Central memory CD8-positive, alpha-beta T cell (primary cell): Measurements from ENCODE around the gene PLEKHA3.

Source experiments
- ATAC-seq: fragments of 150-1000 bp; cut with Tn5 transposase; replicated peaks from 2 replicates; pipeline ENCODE4 v1.10.0; 2022; ENCODE audit warnings: mild to moderate bottlenecking, moderate FRiP score, moderate number of reproducible peaks; ENCODE audit not compliant: poor library complexity, severe bottlenecking; ENCODE audit errors: extremely low read depth
- DNase-seq, 2 donors: peaks; one replicate each; pipeline ENCODE4 v3.0.0; 2021; ENCODE audit warnings: low spot score in 2 of 2
- H3K27ac Mint-ChIP-seq: one replicate; pipeline ENCODE4 v1.8.0; 2022; ENCODE audit warnings: low read depth, mild to moderate bottlenecking, moderate library complexity, mixed read lengths
- H3K27me3 Mint-ChIP-seq: one replicate; pipeline ENCODE4 v1.8.0; 2022; ENCODE audit warnings: mixed read lengths
- H3K36me3 Mint-ChIP-seq: one replicate; pipeline ENCODE4 v1.8.0; 2022; ENCODE audit warnings: mild to moderate bottlenecking, moderate library complexity, mixed read lengths; ENCODE audit not compliant: insufficient read depth
- H3K4me1 Mint-ChIP-seq: one replicate; pipeline ENCODE4 v1.8.0; 2022; ENCODE audit warnings: mixed read lengths
- H3K4me3 Mint-ChIP-seq: one replicate; pipeline ENCODE4 v1.8.0; 2022; ENCODE audit warnings: mild to moderate bottlenecking, moderate library complexity, mixed read lengths
- H3K9me3 Mint-ChIP-seq: one replicate; pipeline ENCODE4 v1.8.0; 2022; ENCODE audit warnings: mixed read lengths

The PLEKHA3 gene

DNA sequence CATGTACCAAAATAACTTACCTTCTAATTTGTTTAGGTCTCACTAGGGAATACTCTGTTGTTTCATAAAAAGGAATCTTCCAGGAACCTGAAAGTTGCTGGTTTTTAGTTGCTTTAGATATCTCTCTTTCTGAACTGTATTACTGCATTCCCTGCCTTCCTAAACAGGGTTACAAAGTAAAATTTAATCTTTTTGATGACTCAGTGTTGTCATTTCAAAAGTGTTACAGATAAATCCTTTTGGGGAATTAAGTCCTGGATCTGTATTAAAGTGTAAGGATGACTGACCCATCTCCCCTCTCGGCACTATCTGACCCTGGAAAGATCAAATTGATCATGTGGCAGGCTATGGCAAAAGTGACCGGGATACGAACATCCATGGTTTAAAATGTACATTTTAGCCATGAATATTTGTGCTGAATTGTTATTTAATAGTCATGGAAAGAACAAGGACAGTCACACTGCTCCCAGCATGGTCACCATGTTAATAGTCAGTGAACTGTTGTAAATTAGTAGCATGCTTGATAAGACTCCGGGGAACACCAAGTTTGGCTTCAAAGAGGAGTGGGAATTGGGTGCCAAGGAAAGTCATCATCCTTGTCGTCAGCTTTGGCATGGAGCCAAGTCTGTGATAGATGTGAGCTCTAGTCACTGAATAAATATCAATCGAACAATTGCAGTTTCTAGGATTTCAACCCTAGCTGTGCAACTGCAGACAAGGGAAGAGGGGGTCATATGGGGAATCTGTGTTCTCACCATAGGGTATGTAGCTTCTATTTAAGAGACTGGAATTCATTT, 4.2 kb downstream of the PLEKHA3 start:
- no peak for ATAC-seq
- H3K4me3 Mint-ChIP-seq = no peak overlapping the region
- no peak overlapping the region for H3K27ac Mint-ChIP-seq
- no peaks in the 10 kb centered on the region for H3K9me3 Mint-ChIP-seq
- H3K4me1 Mint-ChIP-seq = peaks cover 63% of the 10 kb centered on the region
- DNase-seq = no peak
- peaks cover 24% of the 10 kb centered on the region for H3K36me3 Mint-ChIP-seq
- H3K27me3 Mint-ChIP-seq = no peaks in the 10 kb centered on the region

DNA sequence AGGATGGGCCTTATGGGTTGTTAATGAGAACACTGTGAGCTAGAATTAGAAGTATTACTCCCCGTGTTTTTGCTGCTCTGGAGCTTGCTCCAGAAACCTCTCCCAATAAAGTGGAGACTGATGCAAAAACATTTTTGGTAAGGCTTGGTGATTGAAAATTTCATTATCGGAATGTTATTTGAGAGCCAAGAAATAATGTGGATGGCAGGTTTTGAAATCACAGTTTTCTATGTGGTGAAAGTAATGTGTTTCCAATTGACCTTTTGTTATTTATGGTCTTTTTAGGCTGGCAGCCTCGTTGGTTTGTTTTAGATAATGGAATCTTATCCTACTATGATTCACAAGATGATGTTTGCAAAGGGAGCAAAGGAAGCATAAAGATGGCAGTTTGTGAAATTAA, 5.1 kb downstream of the PLEKHA3 start:
- H3K4me1 Mint-ChIP-seq = peaks cover 68% of the 10 kb centered on the region
- DNase-seq = no peak
- no peak overlapping the region for H3K27ac Mint-ChIP-seq
- H3K27me3 Mint-ChIP-seq = no peaks in the 10 kb centered on the region
- ATAC-seq = no peak
- no peak overlapping the region for H3K4me3 Mint-ChIP-seq
- H3K36me3 Mint-ChIP-seq = peaks cover 25% of the 10 kb centered on the region
- no peaks in the 10 kb centered on the region for H3K9me3 Mint-ChIP-seq

GRCh38 chr2:178491612-178492011, 11.4 kb downstream of the PLEKHA3 start:
- Mint-ChIP-seq H3K4me3 (no peak overlapping the region), H3K36me3 (peaks cover 64% of the 10 kb centered on the region), H3K9me3 (no peaks in the 10 kb centered on the region), H3K27me3 (no peaks in the 10 kb centered on the region), H3K27ac (no peak overlapping the region), H3K4me1 (peaks cover 26% of the 10 kb centered on the region)
- ATAC-seq = no peak
- no peak for DNase-seq

- DNase-seq (no peak), ATAC-seq (no peak)
- Mint-ChIP-seq H3K4me1 (peaks cover 4% of the 10 kb centered on the region), H3K4me3 (no peak overlapping the region), H3K36me3 (peaks cover 69% of the 10 kb centered on the region), H3K27ac (no peak overlapping the region), H3K27me3 (no peaks in the 10 kb centered on the region), H3K9me3 (no peaks in the 10 kb centered on the region)
These were observed 15.8 kb downstream of the PLEKHA3 start for GRCh38 chr2:178496049-178496448.

GRCh38 chr2:178498137-178498536, 17.9 kb downstream of the PLEKHA3 start:
- no peaks in the 10 kb centered on the region for H3K9me3 Mint-ChIP-seq
- peaks cover 4% of the 10 kb centered on the region for H3K4me1 Mint-ChIP-seq
- DNase-seq (no peak), ATAC-seq (no peak)
- no peak overlapping the region for H3K27ac Mint-ChIP-seq
- H3K4me3 Mint-ChIP-seq = no peak overlapping the region
- H3K36me3 Mint-ChIP-seq = peaks cover 77% of the 10 kb centered on the region
- H3K27me3 Mint-ChIP-seq = no peaks in the 10 kb centered on the region

DNA sequence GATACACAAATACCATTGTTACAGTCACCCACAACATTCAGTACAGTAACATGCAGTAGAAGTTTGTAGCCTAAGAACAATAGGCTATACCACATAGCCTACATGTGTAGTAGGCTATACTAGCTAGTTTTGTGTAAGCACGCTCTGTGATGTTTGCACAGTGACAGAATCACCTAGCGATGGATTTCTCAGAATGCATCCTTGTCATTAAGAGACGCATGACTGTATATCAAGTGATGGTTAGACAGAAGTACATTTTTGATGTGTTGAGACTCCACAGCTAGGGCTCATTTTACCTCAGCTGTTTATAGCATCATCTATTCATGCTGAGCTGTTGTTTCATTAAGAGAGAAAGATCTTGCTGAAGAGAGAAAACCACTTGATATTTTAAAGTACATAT, 19.4 kb downstream of the PLEKHA3 start:
- H3K9me3 Mint-ChIP-seq = no peaks in the 10 kb centered on the region
- H3K36me3 Mint-ChIP-seq = peaks cover 69% of the 10 kb centered on the region
- H3K4me1 Mint-ChIP-seq = peaks cover 4% of the 10 kb centered on the region
- DNase-seq = no peak
- no peak overlapping the region for H3K4me3 Mint-ChIP-seq
- ATAC-seq = no peak
- H3K27ac Mint-ChIP-seq = no peak overlapping the region
- no peaks in the 10 kb centered on the region for H3K27me3 Mint-ChIP-seq

DNA sequence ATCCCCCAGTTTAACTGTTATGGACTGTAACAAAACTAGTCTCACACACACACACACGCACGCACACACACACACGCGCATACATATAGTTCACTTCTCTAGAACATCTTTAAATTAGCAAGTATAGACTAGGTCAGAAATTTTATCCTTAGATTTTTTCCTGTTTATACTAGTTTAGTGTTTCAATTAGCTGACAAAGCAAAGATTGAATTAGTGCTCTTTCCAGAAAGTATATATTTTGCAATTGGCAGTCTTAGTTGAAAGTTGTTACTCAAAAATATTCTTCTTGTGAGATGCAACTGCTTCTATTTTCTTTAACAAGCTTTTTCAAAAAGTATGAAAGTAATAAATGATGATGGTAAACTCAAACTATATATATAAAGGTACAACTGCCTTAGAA, 22.5 kb downstream of the PLEKHA3 start:
- H3K36me3 Mint-ChIP-seq = peaks cover 55% of the 10 kb centered on the region
- DNase-seq (no peak), ATAC-seq (no peak)
- no peaks in the 10 kb centered on the region for H3K27me3 Mint-ChIP-seq
- H3K27ac Mint-ChIP-seq = no peak overlapping the region
- no peaks in the 10 kb centered on the region for H3K9me3 Mint-ChIP-seq
- H3K4me1 Mint-ChIP-seq = no peaks in the 10 kb centered on the region
- no peak overlapping the region for H3K4me3 Mint-ChIP-seq

GRCh38 chr2:178506101-178506500, 25.8 kb downstream of the PLEKHA3 start:
- Mint-ChIP-seq H3K9me3 (no peaks in the 10 kb centered on the region), H3K36me3 (peaks cover 41% of the 10 kb centered on the region)

GRCh38 chr2:178506524-178506923, 26.3 kb downstream of the PLEKHA3 start:
- Mint-ChIP-seq H3K4me1 (peaks cover 2% of the 10 kb centered on the region), H3K27ac (no peak overlapping the region), H3K9me3 (no peaks in the 10 kb centered on the region), H3K27me3 (no peaks in the 10 kb centered on the region), H3K36me3 (peaks cover 38% of the 10 kb centered on the region), H3K4me3 (no peak overlapping the region)
- ATAC-seq (no peak), DNase-seq (no peak)

More at GRCh38 chr2:178506101-178506500, 25.8 kb downstream of the PLEKHA3 start:
- DNase-seq (no peak), ATAC-seq (no peak)
- no peak overlapping the region for H3K4me3 Mint-ChIP-seq
- no peak overlapping the region for H3K27ac Mint-ChIP-seq
- no peaks in the 10 kb centered on the region for H3K27me3 Mint-ChIP-seq
- H3K4me1 Mint-ChIP-seq = no peaks in the 10 kb centered on the region

DNA sequence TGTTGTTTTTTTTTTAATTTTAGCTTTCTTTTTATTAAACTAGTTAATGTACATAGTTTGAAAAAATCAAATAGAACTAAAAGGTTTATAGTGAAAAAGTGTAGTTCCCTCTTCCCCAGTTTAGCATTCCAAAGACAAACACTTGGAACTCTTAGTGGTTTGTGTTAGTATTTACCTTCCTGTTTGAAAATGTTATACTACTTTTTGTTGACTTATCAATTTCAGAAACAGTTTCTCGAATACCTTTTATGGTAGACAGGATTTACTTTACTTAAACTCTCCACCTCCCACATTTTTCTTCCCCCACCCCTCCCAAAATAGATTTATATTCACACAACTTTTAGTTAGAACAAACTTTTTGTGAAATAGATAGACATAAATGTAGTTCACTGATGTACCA, 26.7 kb downstream of the PLEKHA3 start:
- Mint-ChIP-seq H3K27me3 (no peaks in the 10 kb centered on the region), H3K9me3 (no peaks in the 10 kb centered on the region), H3K36me3 (peaks cover 37% of the 10 kb centered on the region), H3K27ac (no peak overlapping the region), H3K4me1 (peaks cover 5% of the 10 kb centered on the region), H3K4me3 (no peak overlapping the region)
- ATAC-seq (no peak), DNase-seq (no peak)

GRCh38 chr2:178508646-178509045, 28.4 kb downstream of the PLEKHA3 start:
- no peaks in the 10 kb centered on the region for H3K9me3 Mint-ChIP-seq
- no peak for ATAC-seq
- no peak for DNase-seq
- H3K4me3 Mint-ChIP-seq = no peak overlapping the region
- H3K4me1 Mint-ChIP-seq = peaks cover 5% of the 10 kb centered on the region
- no peaks in the 10 kb centered on the region for H3K27me3 Mint-ChIP-seq
- peaks cover 29% of the 10 kb centered on the region for H3K36me3 Mint-ChIP-seq
- H3K27ac Mint-ChIP-seq = peak overlapping the region; percentile 40

GRCh38 chr2:178510384-178510783, 30.1 kb downstream of the PLEKHA3 start:
- DNase-seq = no peak
- H3K4me1 Mint-ChIP-seq = peaks cover 5% of the 10 kb centered on the region
- H3K9me3 Mint-ChIP-seq = no peaks in the 10 kb centered on the region
- H3K27me3 Mint-ChIP-seq = no peaks in the 10 kb centered on the region
- no peak overlapping the region for H3K27ac Mint-ChIP-seq
- no peak overlapping the region for H3K4me3 Mint-ChIP-seq
- ATAC-seq = no peak
- H3K36me3 Mint-ChIP-seq = peaks cover 26% of the 10 kb centered on the region

GRCh38 chr2:178512484-178512883, 32.2 kb downstream of the PLEKHA3 start:
- H3K27me3 Mint-ChIP-seq = no peaks in the 10 kb centered on the region
- H3K27ac Mint-ChIP-seq = no peak overlapping the region
- no peak for ATAC-seq
- peaks cover 5% of the 10 kb centered on the region for H3K4me1 Mint-ChIP-seq
- no peaks in the 10 kb centered on the region for H3K9me3 Mint-ChIP-seq
- peaks cover 19% of the 10 kb centered on the region for H3K36me3 Mint-ChIP-seq
- H3K4me3 Mint-ChIP-seq = no peak overlapping the region
- no peak for DNase-seq
